Gastroesophageal sphincter (tissue), 4 donors: ENCODE results near the gene SHCBP1L. TPM values are rescaled to one million over a fixed set of nuclear protein-coding genes. Genes with fewer than 3 reads are reported as not detected.
A peak's percentile ranks its signal among the peaks of the same experiment; 100 is the strongest.

Source experiments
- ATAC-seq: fragments of 150-250 bp; one replicate; pipeline ENCODE4 v1.9.1; 2016; ENCODE audit warnings: mild to moderate bottlenecking, moderate library complexity
- H3K27ac ChIP-seq, 4 donors: fragments of 200-600 bp; sonication (generic) in 3 of 4; 1 replicate in 3 of 4; 2 replicates in 1 of 4; pipeline ENCODE4 v1.5.1; 2016 to 2019
- H3K27me3 ChIP-seq: fragments of 200-600 bp; sonication (generic); one replicate; pipeline ENCODE4 v1.5.1; 2019
- H3K36me3 ChIP-seq, 2 donors: fragments of 200-600 bp; sonication (generic); one replicate each; pipeline ENCODE4 v1.5.1; 2019; ENCODE audit warnings: control low read depth in 1 of 2
- H3K4me1 ChIP-seq, 3 donors: fragments of 200-600 bp; sonication (generic); 1 replicate in 2 of 3; 2 replicates in 1 of 3; pipeline ENCODE4 v1.5.1; 2016 to 2019; ENCODE audit warnings: control low read depth in 2 of 3
- H3K4me3 ChIP-seq, 2 donors: fragments of 200-600 bp; sonication (generic); one replicate each; pipeline ENCODE4 v1.5.1; 2019; ENCODE audit warnings: mild to moderate bottlenecking in 1 of 2, moderate library complexity in 1 of 2
- H3K9me3 ChIP-seq, 3 donors: fragments of 200-600 bp; sonication (generic); one replicate each; pipeline ENCODE4 v1.5.1; 2017 to 2019; ENCODE audit warnings: control low read depth in 2 of 3
- EP300 ChIP-seq: sonication (generic); formaldehyde crosslinking; IDR thresholded peaks from one replicate; pipeline ENCODE4 v1.6.1; 2017; ENCODE audit warnings: antibody characterized with exemption, mild to moderate bottlenecking
- POLR2A ChIP-seq, 2 donors: fragments of 450-650 bp; IDR thresholded peaks; one replicate each; pipeline ENCODE4 v1.6.1; 2017; ENCODE audit warnings: antibody characterized with exemption in 2 of 2, mild to moderate bottlenecking in 2 of 2, moderate library complexity in 1 of 2
- POLR2AphosphoS5 ChIP-seq: sonication (generic); formaldehyde crosslinking; IDR thresholded peaks from one replicate; pipeline ENCODE4 v1.6.1; 2017; ENCODE audit warnings: antibody characterized with exemption
- WGBS, 2 donors: methylation state at CpG; one replicate each; pipeline ENCODE4 v1.1.5; 2018; ENCODE audit warnings: low coverage in 1 of 2; 5-methylcytosine and 5-hydroxymethylcytosine counted together
- total RNA-seq, 4 donors: library from RNA; depleted of rRNA; stranded (reverse); fragments of >200 nt; gene quantifications; one replicate each; pipeline ENCODE4 v1.1.0, GENCODE V29; 2016
- TF ChIP-seq, protein P1 (sequence below), 4 experiments: fragments of 200-600 bp in 2 of 4; fragments of 450-650 bp in 2 of 4; sonication (generic) in 1 of 4; IDR thresholded peaks; one replicate each; pipeline ENCODE4 v1.5.1; 2017 to 2019; ENCODE audit warnings: antibody characterized with exemption in 4 of 4, mild to moderate bottlenecking in 2 of 4, moderate library complexity in 2 of 4

The SHCBP1L gene
- total RNA-seq, 4 donors from 2014 or later = not detected

DNA sequence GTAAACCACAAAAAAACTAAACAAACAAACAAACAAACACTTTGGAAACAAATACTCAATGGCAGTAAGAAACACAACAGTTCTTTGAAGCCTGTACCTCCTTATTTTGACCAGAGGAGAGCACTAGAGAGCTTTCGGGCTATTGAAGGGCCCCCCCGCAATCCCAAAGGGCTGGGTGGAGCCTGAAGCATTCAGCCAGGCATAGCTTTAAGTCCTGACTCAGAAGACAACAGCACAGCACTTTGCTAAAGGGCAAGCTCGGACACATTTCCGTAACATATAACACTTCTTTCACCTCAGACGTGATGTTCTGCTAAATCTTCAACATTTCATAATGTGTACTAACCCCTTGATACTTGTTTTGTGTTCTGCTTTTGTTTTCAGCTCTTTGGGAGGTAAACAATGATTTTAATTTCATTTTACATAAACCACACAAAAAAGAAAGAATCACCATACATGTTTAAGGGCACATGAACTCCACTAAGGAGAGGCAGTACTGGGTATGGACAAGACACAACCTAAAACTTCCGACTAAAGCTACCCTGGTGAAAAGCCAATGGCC is 9.7 kb upstream of the SHCBP1L start:
- no peak for TF ChIP-seq POLR2A (IDR thresholded peaks at IDR 0.05)
- TF ChIP-seq, protein P1, sequence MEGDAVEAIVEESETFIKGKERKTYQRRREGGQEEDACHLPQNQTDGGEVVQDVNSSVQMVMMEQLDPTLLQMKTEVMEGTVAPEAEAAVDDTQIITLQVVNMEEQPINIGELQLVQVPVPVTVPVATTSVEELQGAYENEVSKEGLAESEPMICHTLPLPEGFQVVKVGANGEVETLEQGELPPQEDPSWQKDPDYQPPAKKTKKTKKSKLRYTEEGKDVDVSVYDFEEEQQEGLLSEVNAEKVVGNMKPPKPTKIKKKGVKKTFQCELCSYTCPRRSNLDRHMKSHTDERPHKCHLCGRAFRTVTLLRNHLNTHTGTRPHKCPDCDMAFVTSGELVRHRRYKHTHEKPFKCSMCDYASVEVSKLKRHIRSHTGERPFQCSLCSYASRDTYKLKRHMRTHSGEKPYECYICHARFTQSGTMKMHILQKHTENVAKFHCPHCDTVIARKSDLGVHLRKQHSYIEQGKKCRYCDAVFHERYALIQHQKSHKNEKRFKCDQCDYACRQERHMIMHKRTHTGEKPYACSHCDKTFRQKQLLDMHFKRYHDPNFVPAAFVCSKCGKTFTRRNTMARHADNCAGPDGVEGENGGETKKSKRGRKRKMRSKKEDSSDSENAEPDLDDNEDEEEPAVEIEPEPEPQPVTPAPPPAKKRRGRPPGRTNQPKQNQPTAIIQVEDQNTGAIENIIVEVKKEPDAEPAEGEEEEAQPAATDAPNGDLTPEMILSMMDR (IDR thresholded peaks at IDR 0.05) = peak; percentile 85 to 96 (median 94)
- peak; percentile 84 for TF ChIP-seq POLR2AphosphoS5
- TF ChIP-seq EP300 = no peak
- H3K27me3 ChIP-seq = no peaks in the 10 kb centered on the region
- no peaks in the 10 kb centered on the region for H3K36me3 ChIP-seq
- peaks cover 0 to 5% (median 4%) of the 10 kb centered on the region in 3 donors for H3K4me1 ChIP-seq
- ATAC-seq = peak; percentile 97
- H3K27ac ChIP-seq = peak overlapping the region; percentile 56 to 69 (median 65)
- no peaks in the 10 kb centered on the region for H3K9me3 ChIP-seq
- peak overlapping the region in 1 of 2 donors; percentile 15 for H3K4me3 ChIP-seq
- 0 to 3% methylated on average over 6 of the region's 6 CpGs for WGBS, 2 donors

DNA sequence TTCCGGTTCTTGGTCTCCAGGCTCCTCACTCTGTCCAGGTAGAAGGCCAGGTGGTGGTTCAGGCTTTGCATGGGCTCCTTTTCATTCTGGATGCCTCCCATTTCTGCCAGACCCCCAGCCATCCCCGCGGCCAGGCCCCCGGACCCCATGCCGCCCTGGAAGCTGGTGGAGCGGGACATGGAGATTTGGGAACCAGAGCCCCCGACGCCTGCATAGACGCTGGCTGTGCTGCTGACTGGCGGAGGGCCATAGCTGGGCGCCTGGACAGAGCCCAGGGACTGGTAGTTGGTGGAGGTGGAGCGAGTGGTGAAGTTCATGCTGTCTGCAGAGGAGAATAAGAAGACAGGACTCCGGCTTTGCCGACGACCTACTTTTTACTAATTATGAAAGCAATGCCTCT is 7.1 kb upstream of the SHCBP1L start:
- Histone ChIP-seq H3K4me1 (peaks cover 0 to 5% (median 4%) of the 10 kb centered on the region in 3 donors), H3K4me3 (no peak overlapping the region), H3K27me3 (no peaks in the 10 kb centered on the region), H3K9me3 (no peaks in the 10 kb centered on the region), H3K27ac (no peak overlapping the region), H3K36me3 (no peaks in the 10 kb centered on the region)
- no peak for TF ChIP-seq POLR2AphosphoS5
- TF ChIP-seq POLR2A (IDR thresholded peaks at IDR 0.05) = no peak
- TF ChIP-seq, protein P1 (IDR thresholded peaks at IDR 0.05) = no peak
- no peak for TF ChIP-seq EP300
- 76 to 82% methylated on average over 3 to 10 of the region's 15 CpGs for WGBS, 2 donors
- ATAC-seq = no peak

DNA sequence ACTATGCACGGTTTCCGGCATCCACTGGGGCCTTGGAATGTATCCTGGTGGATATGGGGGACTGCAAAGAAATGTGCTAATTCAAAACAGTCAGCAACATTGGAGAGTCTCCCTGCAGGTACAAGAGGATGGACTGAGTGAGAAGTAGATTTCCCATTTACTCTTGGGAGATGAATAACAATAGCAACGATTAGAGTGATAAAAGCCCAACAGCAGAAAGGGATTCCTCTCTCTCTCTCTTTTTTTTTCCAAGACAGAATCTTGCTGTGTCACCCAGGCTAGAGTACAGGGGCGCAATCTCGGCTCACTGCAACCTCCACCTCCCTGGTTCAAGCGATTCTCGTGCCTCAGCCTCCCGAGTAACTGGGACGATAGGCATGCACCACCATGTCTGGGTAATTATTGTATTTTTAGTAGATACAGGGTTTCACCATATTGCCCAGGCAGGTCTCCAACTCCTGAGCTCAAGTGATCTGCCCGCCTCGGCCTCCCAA is 5.0 kb upstream of the SHCBP1L start:
- TF ChIP-seq, protein P1 (IDR thresholded peaks at IDR 0.05) = no peak
- TF ChIP-seq POLR2A (IDR thresholded peaks at IDR 0.05) = no peak
- no peak for TF ChIP-seq POLR2AphosphoS5
- TF ChIP-seq EP300 = no peak
- Histone ChIP-seq H3K36me3 (no peaks in the 10 kb centered on the region), H3K9me3 (no peaks in the 10 kb centered on the region), H3K27me3 (peaks cover 5% of the 10 kb centered on the region), H3K4me1 (peaks cover 1 to 7% (median 2%) of the 10 kb centered on the region in 3 donors), H3K4me3 (no peak overlapping the region), H3K27ac (no peak overlapping the region)
- WGBS, 2 donors = 79 to 87% methylated on average over 8 to 9 of the region's 11 CpGs
- no peak for ATAC-seq

DNA sequence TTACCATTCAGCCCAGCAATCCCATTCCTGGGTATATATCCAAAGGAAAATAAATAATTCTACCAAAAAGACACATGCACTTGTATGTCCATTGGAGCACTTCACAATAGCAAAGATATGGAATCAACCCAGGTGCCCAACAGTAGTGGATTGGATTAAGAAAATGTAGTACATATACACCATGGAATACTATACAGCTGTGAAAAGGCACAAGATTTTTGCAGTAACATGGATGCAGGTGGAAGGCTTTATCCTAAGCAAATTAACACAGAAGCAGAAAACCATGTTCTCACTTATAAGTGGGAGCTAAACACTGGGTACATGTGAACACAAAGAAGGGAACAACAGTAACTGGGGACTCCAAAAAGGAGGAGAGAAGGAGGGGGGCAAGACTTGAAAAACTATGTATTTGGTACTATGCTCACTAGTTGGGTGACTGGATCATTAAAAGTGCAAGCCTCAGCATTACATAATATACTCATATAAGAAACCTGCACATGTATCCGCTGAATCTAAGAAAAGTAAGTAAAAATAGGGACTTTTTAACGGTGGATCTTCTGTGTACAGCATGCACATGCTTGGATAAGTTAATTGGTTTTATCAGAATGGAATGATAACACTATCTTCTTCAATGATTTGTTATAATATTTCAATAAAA is 3.9 kb upstream of the SHCBP1L start:
- no peaks in the 10 kb centered on the region for H3K36me3 ChIP-seq
- 90 to 92% methylated on average over 2 of the region's 2 CpGs for WGBS, 2 donors
- H3K9me3 ChIP-seq = no peaks in the 10 kb centered on the region
- TF ChIP-seq, protein P1 (IDR thresholded peaks at IDR 0.05) = no peak
- TF ChIP-seq EP300 = no peak
- no peak for TF ChIP-seq POLR2AphosphoS5
- TF ChIP-seq POLR2A (IDR thresholded peaks at IDR 0.05) = no peak
- H3K27me3 ChIP-seq = peaks cover 14% of the 10 kb centered on the region
- ATAC-seq = no peak
- H3K4me1 ChIP-seq = peaks cover 0 to 12% (median 3%) of the 10 kb centered on the region in 3 donors
- H3K27ac ChIP-seq = no peak overlapping the region
- H3K4me3 ChIP-seq = no peak overlapping the region
